GM18502 (cell line): ENCODE data around the gene UBE2E1.
"Not testable (repeated sequence)": the region's sequence is repeated elsewhere in the genome, so short reads cannot be mapped to it uniquely, and the experiment has no call there.

ENCODE experiments used
- ATAC-seq: cut with Tn5 transposase; IDR thresholded peaks from one replicate; pipeline ENCODE4 v1.9.1; 2021; ENCODE audit warnings: mild to moderate bottlenecking; ENCODE audit not compliant: unreplicated experiment, poor library complexity

The UBE2E1 gene

DNA sequence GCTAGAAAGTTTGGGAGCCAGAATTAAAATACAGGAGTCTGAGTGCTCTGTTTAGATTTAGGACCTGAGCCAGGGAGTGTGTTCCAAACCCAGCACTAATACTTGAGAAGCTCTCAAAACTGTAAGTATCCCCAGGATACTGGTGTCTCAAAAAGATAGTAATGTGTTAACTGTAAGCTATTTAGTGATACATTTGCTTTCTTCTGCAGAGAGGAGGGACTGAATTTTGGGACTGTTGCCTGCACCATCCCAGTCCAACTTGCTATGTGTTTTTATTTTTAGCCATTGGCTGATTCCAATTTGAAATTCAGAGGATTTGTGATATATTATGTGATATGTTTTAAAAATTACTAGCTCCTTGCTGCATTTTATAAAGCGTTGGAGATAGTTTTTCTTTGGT, 31.5 kb downstream of the UBE2E1 start:
- no peak for ATAC-seq

DNA sequence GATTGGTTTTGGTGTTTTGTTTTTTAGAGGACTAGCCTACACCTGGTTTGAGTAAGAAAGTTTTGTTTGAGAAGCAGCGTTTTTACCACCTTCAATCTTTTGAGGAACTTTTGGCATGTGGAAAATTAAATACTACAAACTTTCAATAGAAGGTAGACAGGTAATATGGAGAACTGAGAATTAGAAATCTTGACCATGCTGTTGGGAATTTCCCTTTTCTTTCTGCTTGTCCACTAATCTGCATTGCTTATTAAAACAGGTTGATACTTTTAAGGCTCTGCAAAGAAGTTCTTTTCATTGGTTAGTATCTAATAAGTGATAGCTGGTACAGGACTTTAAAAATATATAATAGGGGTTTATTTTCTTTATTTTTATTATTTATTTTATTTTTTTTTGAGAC, 31.9 kb downstream of the UBE2E1 start:
- ATAC-seq: peak; percentile 48

DNA sequence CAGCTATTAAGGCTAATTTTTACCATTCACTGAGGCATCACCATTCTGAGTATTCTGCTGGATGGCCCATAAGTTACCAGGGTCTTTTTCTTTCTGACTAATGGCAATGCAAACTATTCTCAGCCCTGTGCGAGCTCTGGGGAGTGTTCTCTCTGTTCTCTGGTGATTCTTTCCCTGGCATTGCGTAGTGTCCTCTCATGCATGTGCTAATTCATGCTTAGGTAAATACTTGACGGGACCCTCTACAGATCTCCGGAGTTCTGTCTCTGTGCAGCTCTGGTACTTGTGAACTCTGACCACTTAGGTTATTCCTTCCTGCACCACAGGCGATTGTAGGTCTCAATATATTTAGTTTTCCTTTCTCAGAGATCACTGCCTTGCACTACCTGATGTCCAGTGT, 34.8 kb downstream of the UBE2E1 start:
- no peak for ATAC-seq

DNA sequence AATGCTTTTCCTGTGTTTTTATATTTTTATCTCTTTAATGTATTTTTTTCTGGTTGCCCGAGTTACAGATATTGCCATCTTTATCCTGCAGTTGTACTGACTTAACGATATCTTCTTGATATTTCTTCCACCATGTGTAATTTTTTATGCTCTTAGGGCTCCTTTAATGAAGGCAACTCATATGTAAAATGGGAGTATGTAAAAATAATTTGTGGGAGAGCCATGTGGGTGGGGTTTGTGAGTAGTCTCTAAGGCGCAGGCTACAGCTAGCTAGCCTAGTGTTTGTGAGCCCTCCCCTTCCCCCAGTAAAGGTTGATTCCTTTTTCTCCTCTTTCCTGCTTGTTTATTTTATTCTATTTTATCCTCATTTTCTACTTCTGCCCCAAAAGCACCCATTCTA, 38.1 kb downstream of the UBE2E1 start:
- no peak for ATAC-seq

DNA sequence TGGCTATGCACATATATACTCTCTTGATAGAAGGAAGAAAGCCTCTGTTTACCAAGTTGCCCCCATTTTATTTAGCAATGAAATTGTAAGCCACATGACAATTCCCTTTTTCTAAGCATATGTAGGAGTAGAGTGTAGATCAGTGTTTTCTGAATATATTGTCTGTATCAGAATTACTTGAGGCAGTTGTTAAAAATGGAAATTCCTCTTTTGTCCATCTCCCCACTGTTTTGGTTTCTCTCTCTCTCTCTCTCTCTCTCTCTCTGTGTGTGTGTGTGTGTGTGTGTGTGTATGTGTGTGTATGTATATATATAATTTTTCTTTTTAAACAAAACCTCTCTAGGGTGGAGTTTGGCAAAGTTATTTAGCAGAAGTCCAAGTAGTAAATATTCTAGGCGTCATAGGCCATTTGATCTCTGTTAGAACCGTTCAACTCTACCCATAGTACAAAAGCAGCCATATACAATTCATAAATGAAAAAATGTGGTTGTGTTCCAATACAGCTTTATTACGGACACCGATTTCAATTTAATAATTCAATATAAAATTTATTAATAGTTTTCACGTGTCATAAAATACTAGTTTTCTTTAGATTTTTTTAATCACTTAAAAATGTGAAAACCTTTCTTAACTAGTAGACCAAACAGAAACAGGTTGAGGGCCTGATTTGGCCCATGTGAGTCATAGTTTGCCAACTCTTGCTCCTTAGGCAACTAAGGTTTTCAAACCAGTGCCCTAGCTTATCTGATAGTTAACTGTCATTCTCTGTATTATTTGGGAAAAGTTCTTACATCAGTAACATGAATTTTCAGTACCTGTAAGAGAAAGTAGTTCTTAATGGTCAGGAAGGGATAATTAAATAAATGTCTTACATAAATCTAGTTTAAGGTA, 39.8 kb downstream of the UBE2E1 start:
- ATAC-seq: no peak

DNA sequence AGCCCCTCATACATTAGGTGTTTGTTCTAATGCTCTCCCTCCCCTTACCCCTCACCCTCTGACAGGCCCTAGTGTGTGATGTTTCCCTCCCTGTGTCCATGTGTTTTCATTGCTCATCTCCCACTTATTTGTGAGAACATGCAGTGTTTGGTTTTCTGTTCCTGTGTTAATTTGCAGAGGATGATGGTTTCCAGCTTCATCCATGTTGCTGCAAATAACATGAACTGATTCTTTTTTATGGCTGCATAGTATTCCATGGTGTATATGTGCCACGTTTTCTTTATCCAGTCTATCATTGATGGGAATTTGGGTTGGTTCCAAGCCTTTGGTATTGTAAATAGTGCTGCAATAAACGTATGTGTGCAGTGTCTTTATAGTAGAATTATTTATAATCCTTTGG, 43.7 kb downstream of the UBE2E1 start:
- ATAC-seq: not testable (repeated sequence)

DNA sequence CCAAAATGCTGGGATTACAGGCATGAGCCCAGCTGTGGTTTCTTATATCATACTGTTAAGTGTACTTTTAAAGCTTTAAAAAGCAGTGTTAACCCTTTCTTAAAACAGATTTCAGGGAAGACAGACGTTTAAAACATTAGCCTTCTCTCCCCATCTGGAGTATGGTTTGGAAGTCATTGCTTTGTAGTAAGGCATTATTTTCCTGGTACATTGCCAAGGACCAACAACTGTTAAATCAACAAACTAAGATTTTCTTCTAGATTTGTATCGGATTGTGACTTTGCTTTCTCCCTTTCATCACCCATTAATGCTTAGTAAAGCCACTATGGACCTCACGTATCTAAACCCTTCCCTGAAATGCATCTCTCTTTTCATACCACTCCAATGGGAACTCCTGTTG, 50.5 kb downstream of the UBE2E1 start:
- no peak for ATAC-seq

DNA sequence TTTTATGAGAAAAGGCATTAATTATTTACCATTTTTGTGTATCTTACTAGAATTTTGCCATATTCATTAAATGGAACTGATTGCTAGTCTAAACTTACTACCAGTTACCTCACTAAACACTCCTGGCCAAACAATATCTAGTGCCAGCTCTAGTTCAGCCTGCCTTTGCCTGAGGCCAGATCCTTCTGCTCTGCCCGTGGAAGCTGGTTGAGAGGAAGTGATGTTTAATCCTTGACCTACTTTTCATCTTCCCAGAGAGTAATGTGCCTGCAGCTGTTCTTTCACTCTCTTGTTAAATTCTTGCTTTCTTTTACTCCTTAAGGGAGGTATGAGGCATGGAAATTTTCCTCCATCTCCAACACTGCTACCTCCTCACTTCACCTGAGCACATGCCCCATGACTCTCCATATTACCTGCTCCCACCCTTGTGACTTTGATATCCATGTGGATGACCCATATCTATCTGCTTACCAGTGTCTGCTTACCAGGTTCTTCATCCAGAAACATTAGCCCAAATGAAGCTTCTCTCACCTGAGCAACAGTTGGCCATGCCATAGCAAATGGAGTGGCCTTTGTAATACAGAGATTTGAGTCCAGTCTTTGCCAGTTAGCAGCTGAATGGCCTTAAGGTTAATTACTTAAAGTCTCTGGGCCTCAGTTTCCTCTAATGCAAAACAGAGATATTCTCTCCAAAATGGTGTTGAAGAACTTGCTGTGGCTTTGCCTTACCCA, 53.4 kb downstream of the UBE2E1 start:
- no peak for ATAC-seq

DNA sequence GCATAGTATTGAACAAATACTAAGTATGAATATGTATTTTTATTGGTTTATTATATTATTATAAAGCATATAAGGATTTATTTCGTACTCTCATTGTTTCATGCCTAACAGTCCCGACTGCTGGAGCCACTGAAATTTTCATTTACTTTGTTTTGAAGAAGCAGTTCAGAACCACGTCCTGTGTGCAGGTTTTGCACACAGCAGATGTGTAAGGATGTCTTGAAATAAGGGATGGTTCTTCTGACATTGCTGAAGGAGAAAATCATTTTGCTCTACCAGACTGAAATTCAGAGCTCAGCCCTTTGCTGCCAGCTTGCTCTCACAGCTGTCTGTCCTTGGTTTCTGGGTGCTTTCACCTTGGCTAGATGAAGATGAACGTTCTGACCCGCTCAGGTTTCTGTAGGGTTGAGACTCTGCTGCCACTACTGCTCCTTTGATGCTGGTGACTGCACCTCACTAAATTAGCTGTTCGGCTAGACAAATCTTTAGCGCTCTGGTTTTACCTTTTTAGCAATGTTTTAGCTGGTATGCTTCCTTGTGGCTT, 54.2 kb downstream of the UBE2E1 start:
- no peak for ATAC-seq

DNA sequence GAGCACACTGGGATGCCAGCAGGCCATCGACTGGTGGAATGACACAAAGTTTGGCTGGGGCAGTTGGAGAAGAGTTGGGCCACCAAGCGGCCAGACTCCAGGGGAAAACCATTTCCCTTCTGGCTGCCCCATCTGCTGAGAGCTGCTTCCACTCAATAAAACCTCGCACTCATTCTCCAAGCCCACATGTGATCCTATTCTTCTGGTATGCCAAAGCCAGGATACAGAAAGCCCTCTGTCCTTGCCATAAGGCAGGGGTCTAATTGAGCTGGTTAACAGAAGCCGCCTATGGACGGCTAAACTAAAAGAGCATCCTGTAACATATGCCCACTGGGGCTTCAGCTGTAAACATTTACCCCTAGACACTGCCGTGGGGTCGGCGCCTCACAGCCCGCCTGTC, 55.9 kb downstream of the UBE2E1 start:
- ATAC-seq: no peak

DNA sequence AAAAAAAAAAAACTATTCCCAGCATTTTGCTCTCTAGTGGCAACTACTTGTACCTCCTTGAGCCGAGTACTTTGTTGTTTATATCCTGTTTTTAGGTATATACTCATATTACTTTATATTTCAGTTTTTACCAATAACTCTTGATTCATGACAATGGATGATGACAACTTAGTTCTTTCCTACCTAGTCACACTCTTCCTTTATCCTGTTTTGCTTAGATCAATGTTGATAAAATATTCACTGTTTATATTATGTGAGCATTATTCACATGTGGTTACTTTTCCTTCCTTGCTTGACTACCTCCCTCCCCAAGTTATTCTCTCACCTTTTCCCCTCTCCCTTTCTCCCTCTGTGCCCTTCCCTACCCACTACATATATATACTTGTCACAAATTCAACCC, 57.3 kb downstream of the UBE2E1 start:
- ATAC-seq: no peak

DNA sequence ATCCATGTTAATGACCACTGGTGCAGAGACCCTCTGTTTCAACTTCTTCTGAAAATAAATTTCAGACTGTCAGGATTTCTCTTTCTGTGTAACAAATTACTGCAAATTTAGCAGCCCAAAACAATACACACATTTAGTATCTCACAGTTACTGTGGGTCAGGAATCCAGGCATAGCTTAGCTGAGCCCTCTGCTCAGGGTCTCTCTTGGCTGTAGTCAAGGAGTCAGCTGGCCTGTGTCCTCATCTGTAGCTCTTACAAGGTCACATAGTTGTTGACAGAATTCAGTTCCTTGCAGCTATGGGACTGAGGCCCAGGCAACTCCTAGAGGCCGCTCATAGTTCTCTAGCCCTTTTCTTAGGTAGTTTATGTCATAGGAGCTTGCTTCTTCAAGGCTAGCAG, 59.2 kb downstream of the UBE2E1 start:
- no peak for ATAC-seq

DNA sequence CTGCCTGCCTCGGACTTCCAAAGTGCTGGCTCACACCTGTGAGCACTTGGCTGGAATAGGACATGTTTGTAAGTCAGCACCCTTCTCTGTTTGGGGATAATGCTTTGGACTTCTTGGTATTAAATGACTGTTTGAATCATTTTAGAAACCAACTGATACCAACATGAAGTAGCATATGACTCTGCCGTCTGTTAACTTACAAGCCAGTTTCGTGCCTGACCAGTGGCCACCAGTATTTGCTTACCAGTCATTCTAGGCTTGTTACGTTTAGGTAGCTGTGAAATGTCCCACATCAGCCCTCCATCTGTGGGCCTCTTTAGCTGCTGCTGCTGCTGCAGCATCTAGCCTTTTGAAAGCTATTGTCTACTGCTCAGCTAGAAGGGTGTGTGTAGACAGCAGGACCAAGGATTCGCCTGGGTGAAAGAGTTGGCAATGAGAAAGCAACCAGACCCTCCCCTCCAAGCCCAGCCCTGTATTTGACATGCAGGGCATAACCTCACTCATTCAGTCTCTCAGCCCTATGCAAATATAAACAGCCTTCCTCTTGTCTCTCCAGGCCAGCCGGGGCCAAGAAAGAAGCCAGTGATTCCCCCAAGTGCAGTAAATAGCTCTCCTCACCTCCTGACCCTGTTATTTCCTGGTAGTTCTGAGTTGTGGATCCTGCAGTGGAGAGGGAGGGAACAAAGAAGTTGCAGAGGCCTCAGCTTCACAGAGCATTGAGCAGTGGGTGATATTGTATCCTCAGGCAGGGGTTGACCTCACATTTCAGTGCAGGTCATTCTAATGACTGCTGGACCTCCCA, 60.0 kb downstream of the UBE2E1 start:
- ATAC-seq: peak; percentile 82

DNA sequence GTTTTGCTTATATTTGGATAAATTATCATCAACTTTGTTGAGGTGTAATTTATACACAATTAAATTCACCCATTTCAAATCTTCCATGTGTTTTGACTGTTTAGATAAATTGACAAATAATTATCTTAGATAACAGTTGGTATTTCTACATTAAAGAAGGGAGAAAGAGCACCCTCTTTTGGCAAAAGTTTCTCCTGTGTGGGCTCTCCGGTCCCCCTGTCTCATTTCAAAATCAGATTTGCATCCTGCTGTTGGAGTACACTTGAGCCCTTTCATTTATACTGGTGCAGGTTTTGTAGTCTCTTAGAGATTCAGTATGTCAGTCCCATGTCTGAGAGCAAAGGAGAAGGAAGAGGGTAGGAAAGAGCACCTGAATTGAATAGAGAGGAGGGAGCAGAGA, 61.6 kb downstream of the UBE2E1 start:
- no peak for ATAC-seq

DNA sequence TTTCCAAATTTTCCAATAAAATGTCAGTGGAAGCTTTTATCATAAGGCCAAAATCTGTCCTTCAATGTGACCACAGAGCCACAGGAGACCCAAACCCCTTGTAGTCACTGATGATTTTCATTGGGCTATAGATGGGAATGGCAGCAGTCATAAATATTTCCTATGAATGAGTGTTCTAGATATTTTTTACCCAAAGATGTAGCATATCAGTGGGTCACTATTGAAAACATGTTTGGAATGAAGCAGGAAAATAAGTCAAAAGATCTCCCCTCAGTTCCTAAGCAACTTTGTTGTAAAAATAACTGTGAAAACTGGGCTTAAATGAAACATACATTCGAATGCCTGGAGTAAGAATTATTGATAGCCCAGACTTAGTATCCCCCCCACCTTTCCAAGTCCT, 62.1 kb downstream of the UBE2E1 start:
- ATAC-seq: no peak

DNA sequence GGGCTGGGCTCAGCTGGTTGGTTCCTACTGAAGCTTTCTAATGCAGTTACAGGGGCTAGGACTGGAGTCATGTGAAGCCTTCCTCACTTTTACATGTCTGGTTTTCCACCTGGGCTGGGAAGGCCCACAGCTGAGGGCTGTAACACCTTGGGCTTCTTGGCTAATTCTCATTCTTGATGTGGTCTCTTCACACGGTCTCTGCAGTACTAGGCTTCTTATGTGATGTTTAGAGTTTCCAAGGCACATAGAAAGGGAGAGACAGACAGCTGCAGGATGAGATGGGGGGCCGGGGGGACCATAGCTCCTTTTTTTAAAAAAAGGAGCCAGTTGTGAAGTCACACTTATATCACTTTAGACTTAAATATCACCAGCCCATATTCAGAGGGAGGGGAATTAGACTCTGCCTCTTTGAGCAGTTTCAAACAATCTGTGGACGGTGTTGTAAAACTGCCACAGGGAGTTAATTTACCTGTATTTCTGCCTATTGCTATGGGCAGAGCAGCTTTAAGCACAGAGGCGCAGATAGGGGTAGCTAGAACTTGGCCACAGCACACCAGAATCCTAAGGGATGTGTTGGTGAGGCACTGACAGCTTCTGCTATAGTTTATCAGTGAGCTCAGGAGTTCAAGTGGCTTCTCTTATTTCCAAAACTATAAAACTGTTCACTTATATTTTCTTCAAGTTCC, 64.4 kb downstream of the UBE2E1 start:
- ATAC-seq: no peak

DNA sequence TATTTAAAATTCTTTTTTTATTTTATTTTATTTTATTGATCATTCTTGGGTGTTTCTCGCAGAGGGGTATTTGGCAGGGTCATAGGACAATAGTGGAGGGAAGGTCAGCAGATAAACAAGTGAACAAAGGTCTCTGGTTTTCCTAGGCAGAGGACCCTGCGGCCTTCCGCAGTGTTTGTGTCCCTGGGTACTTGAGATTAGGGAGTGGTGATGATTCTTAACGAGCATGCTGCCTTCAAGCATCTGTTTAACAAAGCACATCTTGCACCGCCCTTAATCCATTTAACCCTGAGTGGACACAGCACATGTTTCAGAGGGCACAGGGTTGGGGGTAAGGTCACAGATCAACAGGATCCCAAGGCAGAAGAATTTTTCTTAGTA, 64.9 kb downstream of the UBE2E1 start:
- not testable (repeated sequence) for ATAC-seq

DNA sequence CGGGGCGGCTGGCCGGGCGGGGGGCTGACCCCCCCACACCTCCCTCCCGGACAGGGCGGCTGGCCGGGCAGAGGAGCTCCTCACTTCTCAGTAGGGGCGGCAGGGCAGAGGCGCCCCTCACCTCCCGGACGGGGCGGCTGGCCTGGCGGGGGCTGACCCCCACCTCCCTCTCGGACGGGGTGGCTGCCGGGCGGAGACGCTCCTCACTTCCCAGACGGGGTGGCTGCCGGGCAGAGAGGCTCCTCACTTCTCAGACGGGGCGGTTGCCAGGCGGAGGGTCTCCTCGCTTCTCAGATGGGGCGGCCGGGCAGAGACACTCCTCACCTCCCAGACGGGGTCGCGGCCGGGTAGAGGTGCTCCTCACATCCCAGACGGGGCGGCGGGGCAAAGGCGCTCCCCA, 65.6 kb downstream of the UBE2E1 start:
- not testable (repeated sequence) for ATAC-seq

DNA sequence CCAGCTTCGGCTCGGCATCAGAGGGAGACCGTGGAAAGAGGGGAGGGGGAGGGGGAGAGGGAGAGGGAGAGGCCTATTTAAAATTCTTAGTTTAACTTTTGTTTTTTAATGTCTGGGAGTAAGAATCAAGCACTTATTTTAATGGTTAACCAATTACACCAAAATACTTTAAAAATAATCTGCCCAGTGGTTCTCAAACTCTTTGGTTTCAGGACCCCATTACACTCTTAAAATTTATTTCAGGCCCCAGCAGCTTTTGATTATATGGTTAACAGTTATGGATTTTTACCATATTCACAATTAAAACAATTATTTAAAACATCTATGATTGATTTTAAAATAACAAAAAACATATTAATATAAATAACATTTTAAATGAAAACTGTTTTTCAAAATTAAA, 66.6 kb downstream of the UBE2E1 start:
- ATAC-seq: no peak

DNA sequence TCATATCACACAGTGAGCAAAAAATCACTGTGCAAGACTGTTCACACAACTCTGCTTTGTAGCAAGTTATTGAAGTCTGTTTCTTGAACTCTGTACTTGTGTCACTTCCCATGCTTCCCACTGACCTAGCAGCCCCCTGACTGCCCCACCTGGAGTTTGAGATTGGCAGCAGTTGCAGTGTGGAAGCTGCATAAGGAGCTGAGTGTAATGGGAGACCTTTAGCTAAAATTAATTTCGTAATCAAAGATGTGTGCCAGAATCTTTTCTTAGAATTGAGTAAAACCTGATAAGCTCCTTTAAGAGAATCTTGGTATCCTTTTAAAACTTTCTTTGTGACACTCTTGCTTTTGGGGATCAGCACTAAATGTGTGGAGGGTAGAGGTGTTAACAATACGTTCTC, 68.2 kb downstream of the UBE2E1 start:
- ATAC-seq: no peak
